ENCODE data around the gene PLK5.
A peak's percentile ranks its signal among the peaks of the same experiment; 100 is the strongest.
"Not testable (repeated sequence)": the region's sequence is repeated elsewhere in the genome, so short reads cannot be mapped to it uniquely, and the experiment has no call there.

The PLK5 gene

GRCh38 chr19:1491114-1491848, 32.6 kb upstream of the PLK5 start, which contains the start of gene REEP6:
Gene REEP6 (plus strand): TSS chr19:1491181. CDS start chr19:1491270, 89 bp downstream.
- DNase-seq (ENCODE audit: low spot score): no peak

GRCh38 chr19:1491849-1492170, 32.1 kb upstream of the PLK5 start:
- DNase-seq (ENCODE audit: low spot score): no peak

DNA sequence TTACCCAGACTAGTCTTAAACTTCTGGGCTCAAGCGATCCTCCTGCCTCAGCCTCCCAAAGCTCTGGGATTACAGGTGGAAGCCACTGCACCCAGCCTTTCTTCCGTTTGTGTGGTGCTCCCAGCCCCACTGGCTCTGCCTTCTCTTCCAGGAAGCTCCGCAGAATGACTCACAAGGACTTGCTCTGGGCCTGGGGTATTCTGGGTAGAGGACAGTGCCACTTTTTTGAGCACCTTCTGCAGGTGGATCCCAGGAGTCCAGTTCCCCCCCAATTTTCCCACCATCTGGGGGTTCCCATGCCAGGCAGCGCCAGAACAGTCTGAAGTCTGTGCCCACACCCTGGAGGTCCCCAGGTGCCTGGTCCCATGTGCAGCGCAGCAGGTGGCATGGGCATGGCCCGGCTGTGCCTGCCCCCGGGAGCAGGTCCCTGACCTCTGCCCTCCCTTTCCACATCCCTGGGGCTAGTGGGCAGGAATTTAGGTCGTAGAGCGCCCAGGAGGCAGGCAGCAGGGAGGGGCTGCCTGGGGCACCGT, 31.3 kb upstream of the PLK5 start:
- no peak for DNase-seq (ENCODE audit: low spot score)

DNA sequence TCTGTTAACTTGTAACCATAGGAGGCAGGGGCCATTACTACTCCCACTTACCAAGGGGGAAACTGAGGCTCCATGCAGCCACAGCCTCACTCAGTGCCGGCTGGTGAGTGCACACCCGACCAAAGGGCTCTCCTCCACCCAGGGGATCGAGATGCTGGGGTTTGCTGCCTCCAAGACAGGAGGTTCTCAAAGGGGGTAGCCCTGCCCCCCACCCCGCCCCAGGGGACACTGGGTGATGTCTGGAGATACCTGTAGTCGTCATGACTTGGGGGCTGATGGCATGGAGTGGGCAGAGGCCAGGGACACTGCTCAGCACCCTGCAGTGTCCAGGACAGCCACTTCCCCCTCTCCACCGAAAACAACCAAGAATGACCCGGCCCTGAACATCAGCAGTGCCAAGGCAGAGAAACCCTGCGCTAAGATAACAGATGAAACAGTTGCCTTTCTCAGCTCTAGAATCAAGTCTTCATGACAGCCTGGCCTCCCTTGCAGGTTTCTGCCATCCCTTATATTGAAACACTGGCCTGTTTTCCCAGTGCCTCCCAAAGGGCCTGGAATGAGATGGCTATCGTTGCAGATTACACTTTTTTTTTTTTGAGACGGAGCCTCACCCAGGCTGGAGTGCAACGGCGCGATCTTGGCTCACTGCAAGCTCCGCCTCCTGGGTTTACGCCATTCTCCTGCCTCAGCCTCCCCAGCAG, 29.6 kb upstream of the PLK5 start:
- DNase-seq (ENCODE audit: low spot score): no peak

DNA sequence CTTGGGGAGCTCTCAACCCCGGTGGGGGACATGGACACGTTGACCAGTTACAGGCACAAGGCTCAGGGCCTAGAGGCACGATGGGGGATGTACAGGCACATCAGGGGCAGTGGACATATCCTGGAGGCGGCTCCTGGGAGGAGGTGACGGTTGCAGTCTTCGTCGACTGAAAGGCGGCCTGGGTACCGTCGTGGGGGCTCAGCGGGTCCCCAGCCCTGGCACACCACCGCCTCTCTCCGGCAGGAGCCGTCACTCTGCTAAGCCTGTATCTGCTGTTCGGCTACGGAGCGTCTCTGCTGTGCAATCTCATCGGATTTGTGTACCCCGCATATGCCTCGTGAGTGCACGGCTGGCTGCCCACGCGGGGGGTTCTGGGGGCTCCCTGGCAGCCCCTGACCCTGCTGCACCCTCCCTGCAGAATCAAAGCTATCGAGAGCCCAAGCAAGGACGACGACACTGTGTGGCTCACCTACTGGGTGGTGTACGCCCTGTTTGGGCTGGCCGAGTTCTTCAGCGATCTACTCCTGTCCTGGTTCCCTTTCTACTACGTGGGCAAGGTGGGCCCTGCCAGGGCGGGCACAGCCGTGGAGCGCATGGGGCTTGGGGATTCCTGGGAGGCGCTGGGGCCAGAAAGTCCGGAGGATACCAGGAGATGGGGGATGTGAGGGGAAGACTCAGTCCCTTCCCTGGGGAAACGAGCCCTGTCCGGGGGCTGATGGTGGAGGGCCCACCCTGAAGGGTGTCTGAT, 28.7 kb upstream of the PLK5 start:
- DNase-seq (ENCODE audit: low spot score): no peak

GRCh38 chr19:1495799-1496713, 27.8 kb upstream of the PLK5 start:
- no peak for DNase-seq (ENCODE audit: low spot score)

GRCh38 chr19:1496714-1497577, 26.9 kb upstream of the PLK5 start:
- no peak for DNase-seq (ENCODE audit: low spot score)

DNA sequence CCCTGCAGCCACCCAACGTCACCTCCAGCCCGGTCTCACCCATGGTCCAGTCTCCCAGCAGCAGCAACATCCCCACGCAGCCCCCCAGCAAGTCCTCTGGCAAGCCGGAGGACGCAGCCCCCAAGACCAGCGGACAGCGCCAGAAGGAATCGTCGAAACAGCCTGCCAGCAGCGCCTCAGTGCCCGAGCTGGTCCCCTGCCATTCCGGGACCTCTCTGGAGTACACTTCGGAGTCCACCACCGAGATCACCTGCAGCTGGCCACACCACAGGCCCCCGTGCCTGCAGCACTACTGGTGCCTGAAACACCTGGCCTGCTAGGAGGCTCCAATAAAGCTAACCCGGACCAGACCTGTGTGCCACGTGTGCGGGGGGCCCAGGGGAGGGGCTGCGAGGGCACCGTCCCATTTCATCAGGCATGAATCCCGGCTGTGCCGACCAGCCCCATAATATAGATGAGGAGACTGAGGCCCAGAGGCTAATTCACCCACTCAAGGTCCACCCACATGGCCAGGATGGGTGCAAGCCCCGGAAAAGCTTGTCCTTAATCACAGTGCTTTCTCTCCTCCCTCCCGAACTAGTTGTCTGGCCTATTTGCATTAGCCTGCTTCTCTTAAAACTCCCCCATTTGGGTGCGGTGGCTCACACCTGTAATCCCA, 26.2 kb upstream of the PLK5 start:
- no peak for DNase-seq (ENCODE audit: low spot score)

DNA sequence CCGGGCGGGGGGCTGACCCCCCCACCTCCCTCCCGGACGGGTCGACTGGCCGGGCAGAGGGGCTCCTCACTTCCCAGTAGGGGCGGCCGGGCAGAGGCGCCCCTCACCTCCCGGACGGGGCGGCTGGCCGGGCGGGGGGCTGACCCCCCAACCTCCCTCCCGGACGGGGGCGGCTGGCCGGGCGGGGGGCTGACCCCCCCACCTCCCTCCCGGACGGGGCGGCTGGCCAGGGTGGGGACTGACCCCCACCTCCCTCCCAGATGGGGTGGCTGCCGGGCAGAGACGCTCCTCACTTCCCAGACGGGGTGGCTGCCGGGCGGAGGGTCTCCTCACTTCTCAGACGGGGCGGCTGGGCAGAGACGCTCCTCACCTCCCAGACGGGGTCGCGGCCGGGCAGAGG, 24.6 kb upstream of the PLK5 start:
- DNase-seq (ENCODE audit: low spot score): not testable (repeated sequence)

DNA sequence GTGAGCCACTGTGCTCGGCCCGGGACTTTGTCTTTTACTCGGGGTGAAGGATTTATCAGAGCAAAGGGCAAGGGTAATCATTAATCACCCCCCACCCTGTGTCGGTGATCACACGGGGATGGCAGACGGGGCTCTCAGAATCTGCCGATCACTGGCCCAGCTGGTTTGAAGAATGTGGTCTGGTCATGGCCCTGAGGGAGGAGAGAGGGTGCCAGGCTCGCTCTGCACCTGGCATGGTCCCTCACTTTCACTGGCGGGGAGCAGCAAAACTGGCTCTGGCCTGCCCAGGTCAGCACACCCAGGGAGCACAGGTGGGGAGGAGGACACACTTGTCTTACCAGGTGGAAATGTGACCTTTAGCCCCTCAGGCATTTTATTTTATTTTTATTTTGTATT, 22.7 kb upstream of the PLK5 start:
- no peak for DNase-seq (ENCODE audit: low spot score)

GRCh38 chr19:1502433-1503088, 21.3 kb upstream of the PLK5 start:
- DNase-seq (ENCODE audit: low spot score): no peak

DNA sequence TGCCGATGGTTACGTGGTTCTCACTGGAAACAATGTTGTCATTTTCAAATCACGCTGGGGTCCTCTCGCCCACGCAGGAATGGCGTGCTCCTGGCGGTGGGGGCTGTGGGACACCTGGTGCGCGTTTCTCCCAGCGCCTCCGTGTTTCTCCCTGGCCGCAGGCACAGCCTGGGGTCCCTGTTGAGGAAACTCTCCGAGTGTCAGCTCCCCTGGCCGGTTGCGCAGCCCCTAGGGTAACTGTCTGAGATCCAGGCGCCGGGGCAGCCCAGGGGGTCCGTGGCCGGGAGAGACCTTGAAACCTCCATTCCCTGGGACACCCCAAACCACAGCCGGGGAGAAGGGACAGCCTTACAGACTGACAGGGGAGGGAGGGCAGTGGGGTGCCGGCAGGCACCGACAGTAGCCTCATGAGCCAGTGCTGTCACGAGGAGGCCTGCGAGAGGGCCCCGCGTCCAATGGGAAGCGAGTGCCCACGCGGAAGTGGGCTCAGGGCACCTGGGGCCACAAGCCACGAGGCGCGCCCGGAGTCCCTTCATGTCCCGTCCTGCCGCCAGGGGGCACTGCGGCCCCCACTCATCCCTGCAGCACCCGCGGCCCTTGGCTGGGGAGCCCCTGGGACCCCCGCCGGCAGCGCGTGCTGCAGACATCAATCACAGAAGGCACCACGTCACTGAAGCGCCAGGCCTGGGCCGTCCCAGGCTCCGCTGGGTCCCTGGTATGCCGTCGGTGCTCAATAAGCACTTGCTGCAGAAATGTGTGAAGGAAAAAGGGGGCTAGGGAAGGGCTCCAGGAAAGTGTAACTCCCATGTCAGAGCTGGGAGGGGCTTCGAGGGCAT, 20.6 kb upstream of the PLK5 start:
- DNase-seq (ENCODE audit: low spot score): peak; percentile 69

DNA sequence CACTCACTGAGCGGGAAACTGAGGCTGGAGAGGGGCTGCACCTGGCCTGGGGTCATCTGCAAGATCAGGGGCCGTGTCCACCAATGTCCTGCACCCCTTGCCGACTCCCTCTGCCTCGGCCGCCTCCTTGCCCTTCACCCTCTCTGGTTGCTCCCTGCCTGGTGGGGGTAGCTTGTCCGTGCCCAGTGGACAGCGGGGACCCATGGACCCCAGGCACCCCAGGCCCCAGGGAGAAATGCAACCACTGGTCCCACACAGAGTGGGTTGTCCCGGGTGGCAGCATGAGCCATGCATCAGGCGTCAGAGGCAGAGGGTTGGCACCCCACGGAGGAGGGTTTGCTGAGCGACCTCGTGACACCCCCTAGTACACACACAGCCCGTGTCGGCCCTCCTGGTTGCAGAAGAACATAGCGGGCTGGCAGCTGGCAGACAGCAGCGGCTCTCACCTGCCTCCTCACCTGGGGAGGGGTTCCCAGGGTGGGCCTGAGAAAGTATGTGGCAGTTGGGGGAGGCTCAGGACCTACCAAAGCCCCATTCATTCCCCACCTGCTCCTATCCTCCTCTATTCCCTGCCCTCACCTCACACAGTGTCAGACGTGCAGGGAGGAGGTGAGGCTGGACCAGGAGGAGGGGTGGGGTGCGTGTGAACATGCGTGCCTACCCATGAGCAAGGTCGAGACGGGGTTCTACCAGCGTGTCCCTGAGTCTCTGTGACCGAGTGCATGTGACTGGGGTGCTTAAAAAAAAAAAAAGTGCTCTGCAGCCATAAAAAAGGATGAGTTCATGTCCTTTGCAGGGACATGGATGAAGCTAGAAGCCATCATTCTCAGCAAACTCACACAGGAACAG, 19.7 kb upstream of the PLK5 start:
- DNase-seq (ENCODE audit: low spot score): no peak

- DNase-seq (ENCODE audit: low spot score): no peak
Measured at GRCh38 chr19:1505012-1505411, 18.9 kb upstream of the PLK5 start.

GRCh38 chr19:1505991-1506881, 17.6 kb upstream of the PLK5 start:
- DNase-seq (ENCODE audit: low spot score): no peak

DNA sequence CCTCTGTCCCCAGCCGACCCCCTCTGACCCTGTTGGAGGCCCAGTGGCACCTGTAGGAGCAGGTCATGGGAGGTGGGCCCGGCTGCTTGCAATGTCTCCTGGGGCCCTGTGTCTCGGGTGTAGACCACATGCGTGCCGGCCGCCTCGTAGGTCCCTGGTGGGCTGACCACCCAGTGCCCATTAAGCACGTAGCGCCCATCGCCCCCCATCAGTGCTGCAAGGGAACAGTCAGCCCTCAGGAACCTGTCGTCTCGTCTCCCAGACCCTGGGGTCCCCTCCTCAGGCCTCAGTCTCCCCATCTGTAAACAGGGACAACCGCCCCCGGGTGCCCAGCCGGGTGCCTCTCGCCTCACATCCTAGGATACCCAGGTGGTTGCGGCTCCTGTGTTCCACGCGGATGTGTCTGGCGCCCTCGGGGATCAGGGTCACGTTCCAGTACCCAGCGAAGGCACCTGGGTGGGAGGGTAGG, 16.7 kb upstream of the PLK5 start:
- no peak for DNase-seq (ENCODE audit: low spot score)
